Endothelial cell of umbilical vein (primary cell): ENCODE measurements around the gene MRFAP1. TPM values are rescaled to one million over a fixed set of nuclear protein-coding genes. Genes with fewer than 3 reads are reported as not detected.

Experiments used
- BruUV-seq: library from RNA; stranded (reverse); fragments of 400-500 nt; replicated peaks from 2 replicates; lab custom pipeline; 2021; lab: Mats Ljungman, UMichigan
- CTCF ChIA-PET: fragments of 300-600, 350-600 bp; sonication (Branson Sonifier 250); formaldehyde crosslinking; loops from one replicate; lab custom pipeline; 2021; ENCODE audit warnings: antibody characterized with exemption, inconsistent platforms; lab: Charles Lee
- POLR2A ChIA-PET: fragments of 300-600, 350-600 bp; sonication (Branson Sonifier 250); formaldehyde crosslinking; loops from one replicate; lab custom pipeline; 2021; ENCODE audit warnings: antibody characterized with exemption, inconsistent platforms; lab: Charles Lee
- DNase-seq: peaks from one replicate; pipeline ENCODE4 v3.0.0-alpha.2; 2011; ENCODE audit warnings: low read depth, low spot score
- FAIRE-seq: peaks from 2 replicates; lab custom pipeline; 2011; peaks lifted over from hg19 to GRCh38; lab: Jason Lieb, UNC
- H2AFZ ChIP-seq: 2 replicates; pipeline ENCODE4 v1.6.0; 2012; ENCODE audit warnings: low read depth, low read length, control low read depth, inconsistent platforms
- H3K27ac ChIP-seq: 2 replicates; pipeline ENCODE4 v1.5.1; 2011; ENCODE audit warnings: low read depth, mild to moderate bottlenecking, control low read depth, low read length, moderate library complexity; ENCODE audit not compliant: insufficient read depth
- H3K27me3 ChIP-seq, 2 experiments: 2 replicates each; pipeline versions ENCODE4 v1.6.0 to v1.6.1; 2011; ENCODE audit warnings: low read length in 2 of 2, mixed read lengths in 1 of 2; ENCODE audit not compliant: control insufficient read depth in 2 of 2, insufficient read depth in 2 of 2
- H3K36me3 ChIP-seq, 2 experiments: 2 replicates in 1 of 2; 3 replicates in 1 of 2; pipeline ENCODE4 v1.5.1; 2011; ENCODE audit warnings: low read length in 2 of 2, mild to moderate bottlenecking in 1 of 2, moderate library complexity in 1 of 2; ENCODE audit not compliant: control insufficient read depth in 2 of 2, insufficient read depth in 2 of 2; ENCODE audit errors: extremely low read depth in 1 of 2
- H3K4me1 ChIP-seq: 3 replicates; pipeline ENCODE4 v1.5.1; 2011; ENCODE audit warnings: mild to moderate bottlenecking, low read length; ENCODE audit not compliant: control insufficient read depth, insufficient read depth; ENCODE audit errors: extremely low read depth
- H3K4me2 ChIP-seq: 2 replicates; pipeline ENCODE4 v1.6.1; 2011; ENCODE audit warnings: low read length, control low read depth, mixed read lengths; ENCODE audit not compliant: insufficient read depth
- H3K4me3 ChIP-seq, 3 experiments: fragments of 200-600 bp in 1 of 3; sonication (generic), shearing (Covaris generic) in 1 of 3; replicated peaks in 1 of 3; 2 replicates each; pipeline ENCODE4 v1.5.1; 2011 to 2016; ENCODE audit warnings: control low read depth in 3 of 3, low read length in 3 of 3, mild to moderate bottlenecking in 2 of 3, inconsistent platforms in 1 of 3, low read depth in 1 of 3, moderate library complexity in 1 of 3; ENCODE audit not compliant: insufficient read depth in 1 of 3
- H3K79me2 ChIP-seq: 2 replicates; pipeline ENCODE4 v1.6.0; 2012; ENCODE audit warnings: low read length, inconsistent platforms; ENCODE audit not compliant: control insufficient read depth, insufficient read depth
- H3K9ac ChIP-seq: replicated peaks from 2 replicates; pipeline ENCODE3; 2011; ENCODE audit warnings: low read length, control low read depth; ENCODE audit not compliant: insufficient read depth; ENCODE audit errors: extremely low read depth
- H3K9me1 ChIP-seq: replicated peaks from 3 replicates; pipeline ENCODE4 v1.6.0; 2011; ENCODE audit warnings: mild to moderate bottlenecking, low read length; ENCODE audit not compliant: control insufficient read depth, insufficient read depth; ENCODE audit errors: extremely low read depth
- H3K9me3 ChIP-seq: replicated peaks from 2 replicates; pipeline ENCODE4 v1.5.1; 2012; ENCODE audit warnings: low read length, inconsistent platforms; ENCODE audit not compliant: control insufficient read depth, insufficient read depth
- H4K20me1 ChIP-seq: replicated peaks from 2 replicates; pipeline ENCODE3; 2011; ENCODE audit warnings: mild to moderate bottlenecking, low read length; ENCODE audit not compliant: control insufficient read depth, insufficient read depth; ENCODE audit errors: extremely low read depth
- GATA2 ChIP-seq: IDR thresholded peaks from 2 replicates; pipeline ENCODE4 v1.7.0; 2011; ENCODE audit warnings: low read depth, mild to moderate bottlenecking, moderate library complexity, mixed read lengths, low read length; ENCODE audit not compliant: insufficient read length, insufficient read depth
- JUN ChIP-seq: IDR thresholded peaks from 2 replicates; pipeline ENCODE4 v1.6.1; 2011; ENCODE audit warnings: borderline replicate concordance, low read depth; ENCODE audit not compliant: insufficient read length, insufficient read depth
- dilution Hi-C: fragments of 300-500 bp; cut with MboI; formaldehyde crosslinking; loops from one replicate; pipeline ENCODE4 v1.15.0; 2019; ENCODE audit warnings: low sequenced_read_pairs; ENCODE audit not compliant: extremely low pct_ligation_motif_present
- intact Hi-C: fragments of 100-400 bp; cut with micrococcal nuclease; formaldehyde crosslinking; loops from one replicate; pipeline ENCODE4 v1.10.0; 2022
- polyA plus RNA-seq, 4 experiments: library from polyadenylated mRNA; depleted of rRNA in 3 of 4; stranded (reverse) in 3 of 4; unstranded in 1 of 4; fragments of >200 nt; gene quantifications; 2 replicates each; pipeline versions ENCODE4 v1.2.1 to v1.2.3, GENCODE V29; 2011 to 2012; ENCODE audit warnings: missing spikeins in 1 of 4
- total RNA-seq: library from RNA; stranded (reverse); gene quantifications from 2 replicates; pipeline ENCODE4 v1.2.3, GENCODE V29; 2021
- TF ChIP-seq, protein P1 (sequence below), 2 donors: IDR thresholded peaks; 1 replicate in 1 of 2; 2 replicates in 1 of 2; pipeline ENCODE4 v1.5.1; 2011; ENCODE audit warnings: low read length in 2 of 2, mild to moderate bottlenecking in 2 of 2, moderate library complexity in 2 of 2, control low read depth in 1 of 2, inconsistent platforms in 1 of 2, low read depth in 1 of 2; ENCODE audit not compliant: insufficient read depth in 1 of 2; ENCODE audit errors: extremely low read depth in 1 of 2
- TF ChIP-seq, protein P2 (sequence below): IDR thresholded peaks from 2 replicates; pipeline ENCODE4 v1.6.1; 2011; ENCODE audit not compliant: insufficient read depth, insufficient read length

MRFAP1 gene
- total and polyA plus RNA-seq, 2 donors (not counting 3 experiments of a cell fraction or from before 2014, with no cell fraction given): 170 to 317 TPM

DNA sequence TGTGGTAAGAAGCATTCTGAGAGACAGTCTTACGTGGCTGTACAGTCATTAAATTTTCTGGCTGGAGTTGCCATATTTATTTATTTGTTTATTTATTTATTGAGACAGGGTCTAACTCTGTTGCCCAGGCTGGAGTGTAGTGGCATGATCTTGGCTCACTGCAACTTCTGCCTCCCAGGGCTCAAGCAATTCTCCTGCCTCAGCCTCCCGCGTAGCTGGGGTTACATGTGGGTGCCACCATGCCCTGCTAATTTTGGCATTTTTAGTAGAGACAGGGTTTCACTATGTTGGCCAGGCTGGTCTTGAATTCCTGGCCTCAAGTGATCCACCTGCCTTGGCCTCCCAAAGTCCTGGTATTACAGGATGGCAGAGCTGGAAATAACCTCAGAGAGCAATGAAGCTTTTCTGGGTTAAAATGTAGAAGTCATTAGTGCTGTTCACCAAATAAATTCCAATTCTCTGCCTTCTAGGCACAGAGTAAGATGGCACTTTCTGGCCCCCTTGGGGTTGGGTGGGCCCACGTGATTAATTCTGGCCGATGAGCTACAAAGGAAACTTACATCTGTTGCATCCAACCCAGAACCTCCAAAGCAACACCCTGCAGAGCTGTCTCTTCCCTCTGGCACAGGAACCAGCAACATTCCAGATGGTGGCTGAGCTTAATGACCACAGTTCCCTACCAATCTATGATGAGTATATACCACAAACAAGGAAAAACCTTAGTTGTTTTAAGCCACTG is 4.5 kb downstream of the MRFAP1 start:
- H3K9me1 ChIP-seq: no peaks in the 10 kb centered on the region
- H3K27me3 ChIP-seq: peaks cover 0 to 2% of the 10 kb centered on the region in 2 experiments
- H4K20me1 ChIP-seq: peaks cover 5% of the 10 kb centered on the region
- TF ChIP-seq GATA2 (no peak), JUN (no peak)
- TF ChIP-seq, protein P1, sequence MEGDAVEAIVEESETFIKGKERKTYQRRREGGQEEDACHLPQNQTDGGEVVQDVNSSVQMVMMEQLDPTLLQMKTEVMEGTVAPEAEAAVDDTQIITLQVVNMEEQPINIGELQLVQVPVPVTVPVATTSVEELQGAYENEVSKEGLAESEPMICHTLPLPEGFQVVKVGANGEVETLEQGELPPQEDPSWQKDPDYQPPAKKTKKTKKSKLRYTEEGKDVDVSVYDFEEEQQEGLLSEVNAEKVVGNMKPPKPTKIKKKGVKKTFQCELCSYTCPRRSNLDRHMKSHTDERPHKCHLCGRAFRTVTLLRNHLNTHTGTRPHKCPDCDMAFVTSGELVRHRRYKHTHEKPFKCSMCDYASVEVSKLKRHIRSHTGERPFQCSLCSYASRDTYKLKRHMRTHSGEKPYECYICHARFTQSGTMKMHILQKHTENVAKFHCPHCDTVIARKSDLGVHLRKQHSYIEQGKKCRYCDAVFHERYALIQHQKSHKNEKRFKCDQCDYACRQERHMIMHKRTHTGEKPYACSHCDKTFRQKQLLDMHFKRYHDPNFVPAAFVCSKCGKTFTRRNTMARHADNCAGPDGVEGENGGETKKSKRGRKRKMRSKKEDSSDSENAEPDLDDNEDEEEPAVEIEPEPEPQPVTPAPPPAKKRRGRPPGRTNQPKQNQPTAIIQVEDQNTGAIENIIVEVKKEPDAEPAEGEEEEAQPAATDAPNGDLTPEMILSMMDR (IDR thresholded peaks at IDR 0.05; ENCODE audit: extremely low read depth in 1 of 2, insufficient read depth in 1 of 2, low read depth in 1 of 2, low read length in 2 of 2): no peak
- TF ChIP-seq, protein P2, sequence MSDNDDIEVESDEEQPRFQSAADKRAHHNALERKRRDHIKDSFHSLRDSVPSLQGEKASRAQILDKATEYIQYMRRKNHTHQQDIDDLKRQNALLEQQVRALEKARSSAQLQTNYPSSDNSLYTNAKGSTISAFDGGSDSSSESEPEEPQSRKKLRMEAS: no peak
- intact Hi-C loops: no loop called here
- no peak overlapping the region for H3K27ac ChIP-seq
- FAIRE-seq (no peak), DNase-seq (no peak)
- H3K79me2 ChIP-seq: peaks cover 25% of the 10 kb centered on the region
- POLR2A ChIA-PET: no interaction called here
- no peaks in the 10 kb centered on the region for H3K9me3 ChIP-seq
- no peak overlapping the region for H3K4me3 ChIP-seq
- no peak overlapping the region for H3K9ac ChIP-seq
- CTCF ChIA-PET: no interaction called here
- H3K4me2 ChIP-seq: no peak overlapping the region
- no TSS peak for BruUV-seq
- H3K4me1 ChIP-seq: peaks cover 11% of the 10 kb centered on the region
- H2AFZ ChIP-seq: no peak overlapping the region
- peaks cover 5 to 13% of the 10 kb centered on the region in 2 experiments for H3K36me3 ChIP-seq
- dilution Hi-C loops: no loop called here
